GM19468 (cell line): ENCODE measurements around the gene CAMLG.

Source experiments
- ATAC-seq: cut with Tn5 transposase; IDR thresholded peaks from one replicate; pipeline ENCODE4 v1.9.1; 2021; ENCODE audit warnings: mild to moderate bottlenecking, moderate library complexity, moderate number of reproducible peaks; ENCODE audit not compliant: unreplicated experiment; ENCODE audit errors: extremely low read depth

The CAMLG gene

GRCh38 chr5:134772461-134773125 lies 34.2 kb downstream of the CAMLG start:
- ATAC-seq = no peak

GRCh38 chr5:134777366-134777765 lies 39.0 kb downstream of the CAMLG start:
- no peak for ATAC-seq

- no peak for ATAC-seq
These were observed 46.0 kb downstream of the CAMLG start for GRCh38 chr5:134784241-134784920.

- no peak for ATAC-seq
These were observed 46.7 kb downstream of the CAMLG start for GRCh38 chr5:134784946-134785620.

GRCh38 chr5:134787692-134788091 lies 49.3 kb downstream of the CAMLG start:
- no peak for ATAC-seq

GRCh38 chr5:134791580-134791979 lies 53.2 kb downstream of the CAMLG start:
- ATAC-seq = no peak

- no peak for ATAC-seq
These were observed 53.9 kb downstream of the CAMLG start for GRCh38 chr5:134792286-134792685.

- ATAC-seq = no peak
These were observed 54.8 kb downstream of the CAMLG start for GRCh38 chr5:134793111-134793510.

GRCh38 chr5:134794082-134794481 lies 55.7 kb downstream of the CAMLG start:
- no peak for ATAC-seq

- ATAC-seq = no peak
These were observed 56.5 kb downstream of the CAMLG start for GRCh38 chr5:134794819-134795218.

GRCh38 chr5:134798468-134798867 lies 60.1 kb downstream of the CAMLG start:
- ATAC-seq = no peak
